ENCODE data around the gene FER. TPM values are rescaled to one million over a fixed set of nuclear protein-coding genes. Genes with fewer than 3 reads are reported as not detected.
"Not testable (repeated sequence)": the region's sequence is repeated elsewhere in the genome, so short reads cannot be mapped to it uniquely, and the experiment has no call there.

The FER gene
- total RNA-seq, 1 donor from 2014 or later = 38.2 TPM

- H3K4me3 Mint-ChIP-seq (ENCODE audit: unreplicated experiment) = no peak overlapping the region
- H3K36me3 Mint-ChIP-seq (ENCODE audit: unreplicated experiment) = no peaks in the 10 kb centered on the region
- H3K4me1 Mint-ChIP-seq (ENCODE audit: unreplicated experiment) = peaks cover 23% of the 10 kb centered on the region
- H3K27me3 Mint-ChIP-seq (ENCODE audit: unreplicated experiment) = no peaks in the 10 kb centered on the region
- no peak for TF ChIP-seq CTCF (IDR thresholded peaks at IDR 0.05)
- H3K9me3 Mint-ChIP-seq (ENCODE audit: unreplicated experiment) = no peaks in the 10 kb centered on the region
- DNase-seq (ENCODE audit: extremely low spot score, unreplicated experiment) = no peak
- H3K27ac Mint-ChIP-seq (ENCODE audit: unreplicated experiment) = no peak overlapping the region
Measured at GRCh38 chr5:109045710-109046109, 298.0 kb downstream of the FER start.

GRCh38 chr5:109049565-109049964 is 301.9 kb downstream of the FER start:
- Mint-ChIP-seq H3K4me1 (ENCODE audit: unreplicated experiment) (peaks cover 35% of the 10 kb centered on the region), H3K9me3 (ENCODE audit: unreplicated experiment) (no peaks in the 10 kb centered on the region), H3K27me3 (ENCODE audit: unreplicated experiment) (no peaks in the 10 kb centered on the region), H3K36me3 (ENCODE audit: unreplicated experiment) (peaks cover 14% of the 10 kb centered on the region), H3K27ac (ENCODE audit: unreplicated experiment) (peak overlapping the region; percentile 58), H3K4me3 (ENCODE audit: unreplicated experiment) (no peak overlapping the region)
- DNase-seq (ENCODE audit: extremely low spot score, unreplicated experiment) = no peak
- TF ChIP-seq CTCF (IDR thresholded peaks at IDR 0.05) = no peak

- not testable (repeated sequence) for DNase-seq (ENCODE audit: extremely low spot score, unreplicated experiment); H3K4me3 Mint-ChIP-seq (ENCODE audit: unreplicated experiment); H3K27me3 Mint-ChIP-seq (ENCODE audit: unreplicated experiment); H3K9me3 Mint-ChIP-seq (ENCODE audit: unreplicated experiment)
- Mint-ChIP-seq H3K27ac (ENCODE audit: unreplicated experiment) (peak overlapping the region; percentile 1), H3K4me1 (ENCODE audit: unreplicated experiment) (peaks cover 41% of the 10 kb centered on the region), H3K36me3 (ENCODE audit: unreplicated experiment) (peaks cover 18% of the 10 kb centered on the region)
Measured at GRCh38 chr5:109050321-109050720, 302.6 kb downstream of the FER start.

- H3K27me3 Mint-ChIP-seq (ENCODE audit: unreplicated experiment); H3K4me3 Mint-ChIP-seq (ENCODE audit: unreplicated experiment); H3K27ac Mint-ChIP-seq (ENCODE audit: unreplicated experiment); DNase-seq (ENCODE audit: extremely low spot score, unreplicated experiment); H3K9me3 Mint-ChIP-seq (ENCODE audit: unreplicated experiment): not testable (repeated sequence)
- peaks cover 36% of the 10 kb centered on the region for H3K4me1 Mint-ChIP-seq (ENCODE audit: unreplicated experiment)
- H3K36me3 Mint-ChIP-seq (ENCODE audit: unreplicated experiment) = peaks cover 18% of the 10 kb centered on the region
Measured at GRCh38 chr5:109052216-109052615, 304.5 kb downstream of the FER start.

GRCh38 chr5:109053995-109054417 is 306.3 kb downstream of the FER start:
- no peak for DNase-seq (ENCODE audit: extremely low spot score, unreplicated experiment)
- Mint-ChIP-seq H3K4me3 (ENCODE audit: unreplicated experiment) (no peak overlapping the region), H3K27ac (ENCODE audit: unreplicated experiment) (no peak overlapping the region), H3K9me3 (ENCODE audit: unreplicated experiment) (no peaks in the 10 kb centered on the region), H3K36me3 (ENCODE audit: unreplicated experiment) (peaks cover 19% of the 10 kb centered on the region), H3K27me3 (ENCODE audit: unreplicated experiment) (no peaks in the 10 kb centered on the region), H3K4me1 (ENCODE audit: unreplicated experiment) (peaks cover 36% of the 10 kb centered on the region)
- TF ChIP-seq CTCF (IDR thresholded peaks at IDR 0.05) = no peak

GRCh38 chr5:109060378-109061025 is 312.8 kb downstream of the FER start:
- DNase-seq (ENCODE audit: extremely low spot score, unreplicated experiment) = no peak
- Mint-ChIP-seq H3K4me3 (ENCODE audit: unreplicated experiment) (no peak overlapping the region), H3K36me3 (ENCODE audit: unreplicated experiment) (peaks cover 2% of the 10 kb centered on the region), H3K27me3 (ENCODE audit: unreplicated experiment) (no peaks in the 10 kb centered on the region), H3K27ac (ENCODE audit: unreplicated experiment) (no peak overlapping the region), H3K4me1 (ENCODE audit: unreplicated experiment) (peaks cover 26% of the 10 kb centered on the region), H3K9me3 (ENCODE audit: unreplicated experiment) (no peaks in the 10 kb centered on the region)
- no peak for TF ChIP-seq CTCF (IDR thresholded peaks at IDR 0.05)

Data from osteocyte (in vitro differentiated cells).